Measurements from ENCODE around the gene TMEM259.

TMEM259 gene

DNA sequence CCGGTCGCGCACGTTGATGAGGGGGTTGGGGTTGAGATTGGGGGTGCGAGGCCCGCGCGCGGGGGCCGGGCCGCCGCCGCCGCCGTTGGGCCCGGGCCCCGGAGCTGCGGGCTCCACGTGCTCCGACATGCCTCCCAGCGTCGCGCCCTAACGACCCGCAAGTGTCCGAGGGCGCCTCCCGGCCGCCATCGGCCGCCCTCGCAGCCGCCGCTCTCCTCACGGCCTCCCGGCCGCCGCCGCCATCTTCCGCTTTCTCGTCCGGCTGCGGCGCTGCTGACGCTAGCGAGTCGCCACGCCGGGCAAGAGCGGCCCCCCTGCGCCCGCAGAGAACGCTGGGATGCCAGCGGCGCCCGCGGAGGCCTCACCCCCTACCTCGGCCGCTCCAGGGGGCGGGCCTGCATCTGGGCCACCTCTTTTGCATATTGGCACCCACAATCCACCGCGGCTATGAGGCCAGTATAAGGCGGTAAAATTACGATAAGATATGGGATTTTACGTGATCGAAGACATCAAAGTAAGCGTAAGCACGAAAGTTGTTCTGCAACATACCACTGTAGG, at the start of gene TMEM259:
Gene TMEM259, minus strand, starts transcription at position 256 of the 558 bp plus-strand sequence. Its CDS starts 127 bp downstream, at position 129.
- DNase-seq (ENCODE audit: low read depth), result peak; percentile 94

DNA sequence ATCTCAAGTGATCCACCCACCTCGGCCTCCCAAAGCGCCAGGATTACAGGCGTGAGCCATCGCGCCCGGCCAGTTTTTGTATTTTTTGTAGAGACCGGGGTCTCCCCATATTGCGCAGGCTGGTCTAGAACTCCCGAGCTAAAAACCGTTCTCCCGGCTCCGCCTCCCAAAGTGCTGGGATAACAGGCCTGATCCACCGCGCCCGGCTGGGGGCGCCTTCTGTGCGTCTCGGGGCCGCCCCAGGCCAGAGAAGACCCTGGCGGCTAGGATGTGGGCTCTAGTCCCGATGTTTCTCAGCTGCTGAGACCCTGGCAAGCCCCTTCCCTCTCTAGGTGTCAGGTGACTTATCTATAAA, 49.6 kb upstream of the TMEM259 start:
- DNase-seq (ENCODE audit: low read depth), result no peak

GRCh38 chr19:1069009-1069779, 48.3 kb upstream of the TMEM259 start:
- DNase-seq (ENCODE audit: low read depth), result no peak

- DNase-seq (ENCODE audit: low read depth), result no peak
Measured at GRCh38 chr19:1068009-1069001, 47.4 kb upstream of the TMEM259 start.

- DNase-seq (ENCODE audit: low read depth), result no peak
Measured at GRCh38 chr19:1067341-1067957, 46.5 kb upstream of the TMEM259 start.

DNA sequence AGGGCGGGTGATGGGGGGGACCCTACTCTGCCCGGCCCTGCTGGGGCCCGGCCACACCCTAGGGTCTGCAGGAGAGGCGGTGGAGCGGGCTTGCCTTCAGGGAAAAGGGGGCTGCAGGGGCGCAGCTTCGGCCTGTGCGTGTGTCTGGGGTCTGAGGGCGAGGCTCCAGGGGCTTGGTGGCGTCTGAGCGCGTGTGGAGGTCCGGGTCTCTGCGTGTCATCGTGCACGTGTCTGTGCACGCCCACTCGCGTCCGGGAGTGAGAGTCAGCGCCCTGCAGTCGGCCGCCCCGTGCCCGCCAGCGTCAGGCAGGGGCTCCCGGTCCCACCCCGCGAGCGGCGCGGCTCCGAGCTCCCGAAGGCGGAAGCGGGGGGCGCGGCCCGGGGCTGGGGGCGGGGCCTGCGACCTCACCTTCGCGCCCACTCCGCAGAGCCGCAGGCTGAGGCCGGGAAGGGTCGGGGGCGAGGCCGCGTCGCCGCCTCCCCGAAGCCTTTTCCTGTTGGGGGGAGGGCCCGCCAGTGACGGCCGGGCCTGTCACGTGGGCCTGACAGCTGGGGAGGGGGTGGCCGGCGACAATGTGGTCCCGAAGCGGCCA, 45.9 kb upstream of the TMEM259 start, which contains the start of gene ARHGAP45:
Gene ARHGAP45, plus strand, starts transcription at position 420 of the 593 bp plus-strand sequence. CDS start 239 bp downstream, outside the sequence.
- no peak for DNase-seq (ENCODE audit: low read depth)

DNA sequence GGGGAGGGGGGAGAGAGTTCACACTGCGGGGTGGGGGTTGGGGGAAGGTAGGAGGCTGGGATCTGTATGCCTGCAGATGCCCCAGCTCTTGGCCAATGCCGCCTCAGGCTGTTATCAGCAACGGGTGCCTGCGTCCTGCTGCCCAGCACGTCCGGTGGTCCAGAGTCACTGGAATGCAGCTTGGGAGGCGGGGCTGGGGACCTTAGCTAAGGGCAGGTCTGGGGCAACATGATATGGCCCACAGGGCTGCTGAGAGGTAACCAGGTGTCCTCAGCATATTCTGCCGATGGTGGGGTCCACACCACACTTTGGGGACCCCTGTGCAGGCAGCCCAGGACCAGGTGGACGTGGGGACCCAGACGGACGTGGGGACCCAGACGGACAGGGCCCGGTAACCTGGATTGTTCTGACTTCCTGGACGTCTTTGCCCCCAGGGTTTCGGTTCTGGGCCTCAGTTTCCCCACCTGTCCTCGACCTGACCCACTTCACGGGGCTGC, 45.4 kb upstream of the TMEM259 start:
- DNase-seq (ENCODE audit: low read depth), result no peak

DNA sequence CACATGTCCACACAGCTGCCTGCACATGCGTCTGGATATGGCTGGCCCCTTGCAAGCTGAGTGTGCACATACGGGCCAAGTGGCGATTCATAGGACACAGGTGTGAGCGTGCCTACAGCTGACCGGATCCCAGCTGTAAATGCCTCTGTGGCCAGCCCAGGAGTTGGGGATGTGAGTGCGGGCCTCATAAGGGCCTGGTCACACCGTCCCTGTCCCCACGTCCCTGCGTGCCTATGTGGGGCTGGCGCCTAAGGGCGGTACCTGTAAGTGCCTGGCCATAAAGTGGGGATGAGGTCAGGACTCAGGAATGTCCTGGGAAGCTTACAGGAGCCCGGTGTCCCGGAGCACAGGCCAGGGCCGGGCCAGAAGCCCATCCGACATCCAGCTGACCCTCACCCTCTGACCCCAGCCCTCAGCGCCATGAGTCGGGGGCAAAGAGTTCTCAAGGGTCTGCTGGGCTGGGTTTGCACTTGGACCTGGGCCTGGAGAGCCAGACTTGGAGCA, 44.7 kb upstream of the TMEM259 start:
- no peak for DNase-seq (ENCODE audit: low read depth)

- peak; percentile 32 for DNase-seq (ENCODE audit: low read depth)
Measured at GRCh38 chr19:1064661-1065605, 44.0 kb upstream of the TMEM259 start.

DNA sequence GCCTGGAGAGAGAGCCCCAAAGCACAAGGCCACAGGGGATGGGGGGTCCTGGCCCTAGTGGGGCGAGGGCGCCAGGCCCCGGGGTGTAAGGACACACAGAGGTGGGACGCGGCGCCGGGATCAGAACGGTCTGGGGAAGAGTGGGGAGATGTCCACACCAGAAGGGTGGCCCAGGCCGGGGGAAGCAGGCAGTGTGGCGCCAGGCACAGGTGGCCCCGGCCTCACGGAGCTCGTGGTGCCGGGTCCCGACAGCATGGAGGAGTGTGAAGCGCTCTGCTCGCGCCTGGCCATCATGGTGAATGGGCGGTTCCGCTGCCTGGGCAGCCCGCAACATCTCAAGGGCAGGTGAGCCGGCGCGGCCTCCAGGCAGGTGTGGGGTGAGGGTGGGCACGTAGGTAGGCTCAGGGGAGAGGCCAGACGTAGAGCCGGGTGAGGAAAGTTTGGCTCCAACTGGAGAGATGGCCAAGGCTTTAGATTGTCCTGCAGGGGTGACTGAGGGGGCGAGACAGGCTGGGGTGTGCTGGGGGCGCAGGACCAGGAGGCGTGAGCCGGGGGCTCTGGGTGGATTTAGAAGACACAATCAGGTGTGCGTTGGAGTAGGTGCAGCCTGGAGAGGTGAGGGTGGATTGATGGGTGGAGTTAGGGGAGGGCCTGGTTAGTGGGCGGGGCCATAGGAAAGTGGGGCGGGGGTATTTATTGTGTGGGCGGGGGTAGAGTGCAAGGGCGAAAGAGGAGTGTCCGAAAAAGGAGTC, 43.2 kb upstream of the TMEM259 start:
- no peak for DNase-seq (ENCODE audit: low read depth)

DNA sequence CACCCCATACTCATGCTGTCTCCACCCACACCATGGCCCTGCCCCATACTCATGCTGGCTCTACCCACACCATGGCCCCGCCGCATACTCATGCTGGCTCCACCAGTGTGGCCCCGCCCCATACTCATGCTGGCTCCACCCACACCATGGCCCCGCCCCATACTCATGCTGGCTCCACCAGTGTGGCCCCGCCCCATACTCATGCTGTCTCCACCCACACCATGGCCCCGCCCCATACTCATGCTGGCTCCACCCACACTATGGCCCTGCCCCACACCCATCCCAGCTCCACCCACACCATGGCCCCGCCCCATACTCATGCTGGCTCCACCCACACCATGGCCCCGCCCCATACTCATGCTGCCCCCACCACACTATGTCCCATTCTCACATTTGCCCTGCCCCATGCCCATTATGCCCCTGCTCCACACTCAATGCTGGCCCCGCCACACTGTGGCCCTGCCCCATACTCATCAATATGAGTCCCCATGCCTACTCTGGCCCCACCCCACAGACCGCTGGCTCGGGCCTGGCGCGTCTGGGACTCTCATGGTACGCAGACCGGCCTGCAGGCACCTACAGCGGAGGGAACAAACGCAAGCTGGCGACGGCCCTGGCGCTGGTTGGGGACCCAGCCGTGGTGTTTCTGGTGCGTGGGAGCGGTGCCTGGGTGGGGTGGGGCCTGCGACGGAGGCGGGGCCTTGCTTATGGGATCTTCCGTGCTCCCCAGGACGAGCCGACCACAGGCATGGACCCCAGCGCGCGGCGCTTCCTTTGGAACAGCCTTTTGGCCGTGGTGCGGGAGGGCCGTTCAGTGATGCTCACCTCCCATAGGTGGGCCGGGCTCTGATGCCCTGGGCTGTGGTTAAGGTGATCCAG, 42.3 kb upstream of the TMEM259 start:
- DNase-seq (ENCODE audit: low read depth), result no peak

- DNase-seq (ENCODE audit: low read depth), result no peak
Measured at GRCh38 chr19:1062387-1063029, 41.6 kb upstream of the TMEM259 start.

GRCh38 chr19:1061987-1062386, 41.1 kb upstream of the TMEM259 start:
- no peak for DNase-seq (ENCODE audit: low read depth)

GRCh38 chr19:1060689-1061088, 39.8 kb upstream of the TMEM259 start:
- no peak for DNase-seq (ENCODE audit: low read depth)

- no peak for DNase-seq (ENCODE audit: low read depth)
Measured at GRCh38 chr19:1058112-1058511, 37.2 kb upstream of the TMEM259 start.

GRCh38 chr19:1057176-1057855, 36.4 kb upstream of the TMEM259 start:
- no peak for DNase-seq (ENCODE audit: low read depth)
